Adipocyte (in vitro differentiated cells): Measurements from ENCODE around the gene ARL4D.
"Not testable (repeated sequence)": the region's sequence is repeated elsewhere in the genome, so short reads cannot be mapped to it uniquely, and the experiment has no call there.

ENCODE experiments used
- DNase-seq: peaks from one replicate; pipeline ENCODE4 v3.0.0-alpha.2; 2015; ENCODE audit warnings: low read depth
- H3K27me3 ChIP-seq: replicated peaks from 2 replicates; pipeline ENCODE4 v1.7.0; 2013; ENCODE audit warnings: mild to moderate bottlenecking, low read length, moderate library complexity; ENCODE audit not compliant: control insufficient read depth, insufficient read depth
- H3K36me3 ChIP-seq: 2 replicates; pipeline ENCODE4 v1.7.0; 2013; ENCODE audit warnings: low read length, mild to moderate bottlenecking, moderate library complexity; ENCODE audit not compliant: control insufficient read depth, insufficient read depth, severe bottlenecking
- H3K4me1 ChIP-seq: 2 replicates; pipeline ENCODE4 v1.7.0; 2013; ENCODE audit warnings: mild to moderate bottlenecking, low read length, moderate library complexity; ENCODE audit not compliant: control insufficient read depth, insufficient read depth
- H3K4me3 ChIP-seq: 2 replicates; pipeline ENCODE4 v1.7.0; 2013; ENCODE audit warnings: mild to moderate bottlenecking, low read length, moderate library complexity
- H3K9ac ChIP-seq: 2 replicates; pipeline ENCODE4 v1.7.0; 2013; ENCODE audit warnings: mild to moderate bottlenecking, low read length, moderate library complexity
- H3K9me3 ChIP-seq: 2 replicates; pipeline ENCODE4 v1.7.0; 2013; ENCODE audit warnings: mild to moderate bottlenecking, low read length, moderate library complexity; ENCODE audit not compliant: control insufficient read depth

The ARL4D gene

GRCh38 chr17:43384476-43384862, 14.3 kb upstream of the ARL4D start:
- Histone ChIP-seq H3K27me3 (no peaks in the 10 kb centered on the region), H3K9me3 (peaks cover 16% of the 10 kb centered on the region)
- no peak for DNase-seq

GRCh38 chr17:43385046-43385831, 13.6 kb upstream of the ARL4D start:
- peaks cover 16% of the 10 kb centered on the region for H3K4me1 ChIP-seq
- H3K4me3 ChIP-seq = no peak overlapping the region
- H3K27me3 ChIP-seq = no peaks in the 10 kb centered on the region
- H3K9ac ChIP-seq = no peak overlapping the region
- H3K9me3 ChIP-seq = peaks cover 10% of the 10 kb centered on the region
- no peak for DNase-seq
- no peaks in the 10 kb centered on the region for H3K36me3 ChIP-seq

More at GRCh38 chr17:43384476-43384862, 14.3 kb upstream of the ARL4D start:
- Histone ChIP-seq H3K4me1 (peaks cover 10% of the 10 kb centered on the region), H3K9ac (no peak overlapping the region), H3K36me3 (no peaks in the 10 kb centered on the region), H3K4me3 (no peak overlapping the region)

- Histone ChIP-seq H3K36me3 (no peaks in the 10 kb centered on the region), H3K9me3 (no peaks in the 10 kb centered on the region), H3K4me1 (peaks cover 16% of the 10 kb centered on the region), H3K9ac (peak overlapping the region; percentile 98), H3K27me3 (no peaks in the 10 kb centered on the region), H3K4me3 (peak overlapping the region; percentile 97)
- peak; percentile 96 for DNase-seq
Measured at GRCh38 chr17:43388359-43389045, 10.3 kb upstream of the ARL4D start.

GRCh38 chr17:43389046-43389947, 9.5 kb upstream of the ARL4D start:
- Histone ChIP-seq H3K27me3 (no peaks in the 10 kb centered on the region), H3K4me3 (peak overlapping the region; percentile 97), H3K9ac (peak overlapping the region; percentile 98), H3K4me1 (peaks cover 19% of the 10 kb centered on the region), H3K36me3 (no peaks in the 10 kb centered on the region), H3K9me3 (no peaks in the 10 kb centered on the region)
- DNase-seq = peak; percentile 93

GRCh38 chr17:43392397-43392796, 6.4 kb upstream of the ARL4D start:
- no peaks in the 10 kb centered on the region for H3K9me3 ChIP-seq
- H3K9ac ChIP-seq = peak overlapping the region; percentile 25
- no peak for DNase-seq
- peaks cover 18% of the 10 kb centered on the region for H3K4me1 ChIP-seq
- no peak overlapping the region for H3K4me3 ChIP-seq
- no peaks in the 10 kb centered on the region for H3K36me3 ChIP-seq
- no peaks in the 10 kb centered on the region for H3K27me3 ChIP-seq

GRCh38 chr17:43393944-43394482, 4.8 kb upstream of the ARL4D start:
- no peaks in the 10 kb centered on the region for H3K9me3 ChIP-seq
- no peaks in the 10 kb centered on the region for H3K36me3 ChIP-seq
- peak overlapping the region; percentile 38 for H3K4me3 ChIP-seq
- H3K9ac ChIP-seq = peak overlapping the region; percentile 78
- DNase-seq = peak; percentile 97
- no peaks in the 10 kb centered on the region for H3K27me3 ChIP-seq
- H3K4me1 ChIP-seq = peaks cover 15% of the 10 kb centered on the region

GRCh38 chr17:43394696-43395095, 4.1 kb upstream of the ARL4D start:
- peaks cover 11% of the 10 kb centered on the region for H3K4me1 ChIP-seq
- DNase-seq, H3K4me3 ChIP-seq, H3K36me3 ChIP-seq, H3K27me3 ChIP-seq, H3K9me3 ChIP-seq: not testable (repeated sequence)
- peak overlapping the region; percentile 78 for H3K9ac ChIP-seq

GRCh38 chr17:43395165-43395564, 3.6 kb upstream of the ARL4D start:
- Histone ChIP-seq H3K9me3 (no peaks in the 10 kb centered on the region), H3K27me3 (no peaks in the 10 kb centered on the region), H3K36me3 (peaks cover 5% of the 10 kb centered on the region), H3K4me1 (peaks cover 8% of the 10 kb centered on the region), H3K9ac (no peak overlapping the region), H3K4me3 (no peak overlapping the region)
- no peak for DNase-seq

- H3K9ac ChIP-seq = no peak overlapping the region
- no peaks in the 10 kb centered on the region for H3K27me3 ChIP-seq
- H3K4me3 ChIP-seq = no peak overlapping the region
- H3K36me3 ChIP-seq = peaks cover 13% of the 10 kb centered on the region
- H3K9me3 ChIP-seq = no peaks in the 10 kb centered on the region
- H3K4me1 ChIP-seq = peaks cover 22% of the 10 kb centered on the region
- no peak for DNase-seq
Measured at GRCh38 chr17:43396491-43397060, 2.2 kb upstream of the ARL4D start.

GRCh38 chr17:43399839-43400328, 1.1 kb downstream of the ARL4D start:
- DNase-seq = no peak
- Histone ChIP-seq H3K36me3 (peaks cover 13% of the 10 kb centered on the region), H3K9ac (peak overlapping the region; percentile 95), H3K4me3 (peak overlapping the region; percentile 87), H3K9me3 (no peaks in the 10 kb centered on the region), H3K4me1 (peaks cover 23% of the 10 kb centered on the region), H3K27me3 (no peaks in the 10 kb centered on the region)
